GM21390 (cell line): Measurements from ENCODE around the gene NUAK1.
"Not testable (repeated sequence)": the region's sequence is repeated elsewhere in the genome, so short reads cannot be mapped to it uniquely, and the experiment has no call there.

Source experiments
- ATAC-seq: cut with Tn5 transposase; IDR thresholded peaks from one replicate; pipeline ENCODE4 v1.9.1; 2021; ENCODE audit not compliant: unreplicated experiment

NUAK1 gene

GRCh38 chr12:106037524-106038298, 101.0 kb downstream of the NUAK1 start:
- no peak for ATAC-seq

GRCh38 chr12:106035421-106035820, 103.3 kb downstream of the NUAK1 start:
- ATAC-seq: no peak

- ATAC-seq: no peak
Measured at GRCh38 chr12:106034316-106034715, 104.4 kb downstream of the NUAK1 start.

GRCh38 chr12:106033161-106033675, 105.5 kb downstream of the NUAK1 start:
- no peak for ATAC-seq

GRCh38 chr12:106032623-106032925, 106.2 kb downstream of the NUAK1 start:
- ATAC-seq: no peak

- no peak for ATAC-seq
Measured at GRCh38 chr12:106031761-106032622, 106.8 kb downstream of the NUAK1 start.

- peak; percentile 58 for ATAC-seq
Measured at GRCh38 chr12:106030210-106031071, 108.3 kb downstream of the NUAK1 start.

- no peak for ATAC-seq
Measured at GRCh38 chr12:106029532-106029931, 109.2 kb downstream of the NUAK1 start.

- no peak for ATAC-seq
Measured at GRCh38 chr12:106027911-106028310, 110.8 kb downstream of the NUAK1 start.

- ATAC-seq: no peak
Measured at GRCh38 chr12:106027286-106027685, 111.5 kb downstream of the NUAK1 start.

GRCh38 chr12:106025129-106025528, 113.6 kb downstream of the NUAK1 start:
- ATAC-seq: no peak

GRCh38 chr12:106023039-106023438, 115.7 kb downstream of the NUAK1 start:
- ATAC-seq: no peak

GRCh38 chr12:106022568-106023012, 116.2 kb downstream of the NUAK1 start:
- ATAC-seq: no peak

- ATAC-seq: no peak
Measured at GRCh38 chr12:106021516-106021915, 117.2 kb downstream of the NUAK1 start.

- no peak for ATAC-seq
Measured at GRCh38 chr12:106020736-106021135, 118.0 kb downstream of the NUAK1 start.

GRCh38 chr12:106019144-106019543, 119.6 kb downstream of the NUAK1 start:
- ATAC-seq: no peak

GRCh38 chr12:106018286-106018685, 120.5 kb downstream of the NUAK1 start:
- ATAC-seq: no peak

GRCh38 chr12:106016601-106017278, 122.0 kb downstream of the NUAK1 start:
- ATAC-seq: not testable (repeated sequence)

- no peak for ATAC-seq
Measured at GRCh38 chr12:106015646-106016045, 123.1 kb downstream of the NUAK1 start.

GRCh38 chr12:106013941-106014340, 124.8 kb downstream of the NUAK1 start:
- ATAC-seq: no peak
